SK-N-SH (cell line): ENCODE results near the gene TLCD5. TPM values are rescaled to one million over a fixed set of nuclear protein-coding genes. Genes with fewer than 3 reads are reported as not detected.
A peak's percentile ranks its signal among the peaks of the same experiment; 100 is the strongest.

Source experiments
- ELF1 ChIP-seq: IDR thresholded peaks from 2 replicates; pipeline ENCODE4 v1.4.0; 2012
- EP300 ChIP-seq, 2 experiments: IDR thresholded peaks; 2 replicates each; pipeline versions ENCODE4 v1.4.0 to v1.6.1; 2012; ENCODE audit warnings: borderline replicate concordance in 1 of 2, low read depth in 1 of 2, low read length in 1 of 2
- EZH2phosphoT487 ChIP-seq: fragments of 200-600 bp; sonication (generic); IDR thresholded peaks from 2 replicates; pipeline ENCODE4 v1.6.1; 2017; ENCODE audit warnings: low read depth, mixed run types, mild to moderate bottlenecking, antibody characterized with exemption, moderate library complexity, borderline replicate concordance
- FOSL2 ChIP-seq: IDR thresholded peaks from 2 replicates; pipeline ENCODE4 v1.4.0; 2012; ENCODE audit warnings: low read depth, mild to moderate bottlenecking, moderate library complexity, borderline replicate concordance
- GABPA ChIP-seq: IDR thresholded peaks from 2 replicates; pipeline ENCODE4 v1.4.0; 2012; ENCODE audit warnings: low read depth, mild to moderate bottlenecking
- IRF3 ChIP-seq: fragments of 150-350 bp; IDR thresholded peaks from 2 replicates; pipeline ENCODE4 v1.6.1; 2016; ENCODE audit warnings: mild to moderate bottlenecking, low read depth, low read length
- JUND ChIP-seq: IDR thresholded peaks from 2 replicates; pipeline ENCODE4 v1.4.0; 2012
- MAX ChIP-seq: IDR thresholded peaks from 2 replicates; pipeline ENCODE4 v1.4.0; 2012; ENCODE audit warnings: low read depth
- NFIC ChIP-seq: IDR thresholded peaks from 2 replicates; pipeline ENCODE4 v1.4.0; 2012; ENCODE audit warnings: borderline replicate concordance
- NRF1 ChIP-seq: IDR thresholded peaks from 2 replicates; pipeline ENCODE4 v1.6.1; 2012; ENCODE audit warnings: low read depth, mild to moderate bottlenecking, low read length
- POLR2AphosphoS5 ChIP-seq: IDR thresholded peaks from 2 replicates; pipeline ENCODE4 v1.6.1; 2012; ENCODE audit warnings: low read depth, low read length
- RAD21 ChIP-seq: IDR thresholded peaks from 2 replicates; pipeline ENCODE4 v1.6.1; 2012; ENCODE audit warnings: mild to moderate bottlenecking, low read length
- REST ChIP-seq: IDR thresholded peaks from 2 replicates; pipeline ENCODE4 v1.6.1; 2012; ENCODE audit warnings: mild to moderate bottlenecking, low read depth, low read length, moderate library complexity
- RXRA ChIP-seq: IDR thresholded peaks from 2 replicates; pipeline ENCODE4 v1.4.0; 2012; ENCODE audit warnings: low read depth, mild to moderate bottlenecking, borderline replicate concordance
- TCF12 ChIP-seq: IDR thresholded peaks from 2 replicates; pipeline ENCODE4 v1.4.0; 2012
- TEAD4 ChIP-seq: IDR thresholded peaks from 2 replicates; pipeline ENCODE4 v1.4.0; 2012; ENCODE audit warnings: mild to moderate bottlenecking, borderline replicate concordance; ENCODE audit not compliant: insufficient read depth
- ZBTB33 ChIP-seq: IDR thresholded peaks from 2 replicates; pipeline ENCODE4 v1.4.0; 2012; ENCODE audit warnings: low read depth, borderline replicate concordance
- polyA plus RNA-seq, 3 experiments: library from polyadenylated mRNA; depleted of rRNA; stranded (reverse); fragments of >200 nt; gene quantifications; 2 replicates each; pipeline ENCODE4 v1.2.3, GENCODE V29; 2012

Gene TLCD5
- polyA plus RNA-seq, 1 of the 3 experiments (the other 2 are of a cell fraction), result 12.7 TPM

DNA sequence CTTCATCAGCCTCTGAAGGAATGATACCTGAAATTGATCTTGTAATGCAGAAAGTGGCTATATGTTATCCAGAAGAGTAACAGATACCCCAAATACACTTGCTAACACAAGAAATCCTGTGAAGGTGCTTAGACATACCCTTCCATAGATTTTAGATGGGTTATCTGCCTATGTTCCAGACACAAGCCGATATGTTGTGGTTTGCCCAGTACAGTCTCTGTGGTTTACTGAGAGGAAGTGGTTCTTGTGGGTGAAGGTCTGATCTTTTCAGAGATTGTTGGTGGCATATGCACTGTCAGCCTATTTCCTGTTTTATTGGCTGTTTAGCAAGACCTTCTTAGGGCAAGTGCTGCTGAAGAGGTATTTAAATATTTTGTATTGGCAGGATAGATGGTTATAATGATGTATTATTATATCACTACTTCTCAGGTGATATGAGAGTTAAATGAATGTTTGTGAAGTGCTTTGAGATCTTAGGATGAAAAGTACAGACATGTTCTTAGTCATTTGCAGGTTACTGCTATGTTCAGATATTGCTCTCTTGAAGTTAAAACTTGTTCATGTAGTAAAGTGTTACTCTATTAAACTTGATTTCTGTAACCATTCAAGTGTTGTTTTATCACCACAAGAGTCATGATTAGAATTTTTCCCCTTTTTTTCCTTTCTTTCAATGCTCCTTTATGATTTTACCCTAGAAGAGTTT, 19.4 kb downstream of the TLCD5 start (continued):
- no peak for TF ChIP-seq REST
- TF ChIP-seq IRF3, result no peak
- TF ChIP-seq POLR2AphosphoS5, result peak; percentile 55; the same call in 1 of the 2 replicates
- no peak for TF ChIP-seq GABPA
- TF ChIP-seq MAX, result 0 out of 2 replicates have a peak, but pooled peaks have one; percentile 32
- TF ChIP-seq FOSL2, result peak; percentile 31; the same call in 1 of the 2 replicates
- no peak for TF ChIP-seq ELF1
- TF ChIP-seq EP300 (IDR thresholded peaks at IDR 0.05; ENCODE audit: borderline replicate concordance in 1 of 2, low read depth in 1 of 2, low read length in 1 of 2), result peak in 1 of 2 experiments; percentile 67; a peak in 1 of 4 replicates
- TF ChIP-seq ZBTB33, result no peak
- peak; percentile 22; the same call in 1 of the 2 replicates for TF ChIP-seq RXRA
- peak; percentile 79 for TF ChIP-seq NFIC
- peak; percentile 86 for TF ChIP-seq TCF12
- TF ChIP-seq RAD21, result no peak
- no peak for TF ChIP-seq EZH2phosphoT487
- peak; percentile 61; the same call in 1 of the 2 replicates for TF ChIP-seq TEAD4
- peak; percentile 54; the same call in 1 of the 2 replicates for TF ChIP-seq JUND
- no peak for TF ChIP-seq NRF1
